GM13977 (cell line): ENCODE data around the gene RTKN.

ENCODE experiments used
- DNase-seq: peaks from one replicate; pipeline ENCODE4 v3.0.0; 2012; ENCODE audit warnings: low spot score
- CTCF ChIP-seq: IDR thresholded peaks from 2 replicates; pipeline ENCODE4 v1.5.1; 2012; ENCODE audit warnings: mild to moderate bottlenecking, control low read depth; ENCODE audit not compliant: insufficient read depth; ENCODE audit errors: extremely low read depth, missing control alignments
- in situ Hi-C: fragments of 300-500 bp; cut with MboI; formaldehyde crosslinking; loops from one replicate; pipeline ENCODE4 v1.12.0; 2022; ENCODE audit warnings: low sequenced_read_pairs, low pct_unique_long_range_greater_than_20kb, mixed read lengths, inconsistent platforms; ENCODE audit not compliant: unreplicated experiment

Gene RTKN

DNA sequence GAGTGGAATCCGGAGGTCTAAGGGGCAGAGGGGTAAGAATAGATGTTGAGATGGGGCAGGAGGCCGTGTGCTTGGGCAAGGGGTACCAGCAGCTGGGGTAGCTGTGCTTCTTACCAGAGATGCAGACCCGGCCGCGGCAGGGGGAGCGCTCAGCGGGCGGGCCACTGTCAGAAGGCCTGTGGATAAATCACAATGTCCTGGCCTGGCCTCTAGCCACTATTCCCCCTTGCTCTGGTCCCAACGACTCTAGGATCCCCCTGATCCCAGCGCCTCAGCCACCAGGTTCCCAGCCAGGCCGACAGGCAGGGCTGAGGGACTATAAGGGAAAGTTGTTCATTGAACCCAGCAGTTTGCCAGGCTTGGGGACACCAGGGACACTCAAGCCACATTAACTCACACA, 11.2 kb downstream of the RTKN start:
- no peak for TF ChIP-seq CTCF
- in situ Hi-C loops = no loop called here
- no peak for DNase-seq

- DNase-seq = no peak
- in situ Hi-C loops = no loop called here
- no peak for TF ChIP-seq CTCF
Observed at GRCh38 chr2:74429487-74430451, 12.0 kb downstream of the RTKN start.

DNA sequence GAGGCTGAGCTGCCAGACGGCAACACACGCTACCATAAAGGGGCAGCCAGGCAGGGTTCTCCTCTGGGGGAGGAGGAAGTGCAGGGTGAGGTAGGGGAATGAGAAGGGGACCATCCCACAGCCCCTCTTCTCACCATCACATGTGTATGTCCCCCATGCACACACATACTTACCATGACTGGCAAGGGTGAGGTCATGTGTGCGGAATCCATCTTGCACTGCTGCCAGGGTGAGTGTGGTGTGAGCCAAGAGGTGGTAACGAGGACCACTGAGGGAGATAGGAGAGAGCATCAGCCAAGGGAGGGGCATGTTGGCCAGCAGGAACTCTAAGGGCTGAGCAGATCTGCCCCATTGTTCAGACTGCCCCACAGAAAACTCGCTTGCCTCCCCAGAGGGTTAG, 13.1 kb downstream of the RTKN start:
- in situ Hi-C loops = no loop called here
- DNase-seq = no peak
- no peak for TF ChIP-seq CTCF

DNA sequence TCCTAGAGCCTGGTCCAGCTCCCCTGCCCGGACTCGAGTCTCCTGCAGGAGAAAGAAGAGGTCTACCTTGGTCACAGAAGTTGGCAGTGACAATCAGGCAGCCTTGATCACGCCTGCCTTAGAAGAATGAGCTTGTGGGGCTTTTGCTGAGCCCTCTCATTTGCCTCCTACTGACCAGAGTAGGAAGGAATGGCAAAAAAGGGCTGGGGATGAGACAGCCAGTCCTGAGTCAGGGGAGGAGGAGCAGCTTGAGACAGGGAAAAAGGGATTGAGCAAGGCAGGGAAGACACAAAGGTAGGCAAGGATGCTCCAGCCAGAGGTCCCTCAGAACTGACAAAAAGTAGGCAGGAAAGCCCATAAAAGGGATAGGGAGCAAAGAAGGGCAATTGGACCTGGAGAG, 14.2 kb downstream of the RTKN start:
- DNase-seq = no peak
- in situ Hi-C loops = no loop called here
- no peak for TF ChIP-seq CTCF

DNA sequence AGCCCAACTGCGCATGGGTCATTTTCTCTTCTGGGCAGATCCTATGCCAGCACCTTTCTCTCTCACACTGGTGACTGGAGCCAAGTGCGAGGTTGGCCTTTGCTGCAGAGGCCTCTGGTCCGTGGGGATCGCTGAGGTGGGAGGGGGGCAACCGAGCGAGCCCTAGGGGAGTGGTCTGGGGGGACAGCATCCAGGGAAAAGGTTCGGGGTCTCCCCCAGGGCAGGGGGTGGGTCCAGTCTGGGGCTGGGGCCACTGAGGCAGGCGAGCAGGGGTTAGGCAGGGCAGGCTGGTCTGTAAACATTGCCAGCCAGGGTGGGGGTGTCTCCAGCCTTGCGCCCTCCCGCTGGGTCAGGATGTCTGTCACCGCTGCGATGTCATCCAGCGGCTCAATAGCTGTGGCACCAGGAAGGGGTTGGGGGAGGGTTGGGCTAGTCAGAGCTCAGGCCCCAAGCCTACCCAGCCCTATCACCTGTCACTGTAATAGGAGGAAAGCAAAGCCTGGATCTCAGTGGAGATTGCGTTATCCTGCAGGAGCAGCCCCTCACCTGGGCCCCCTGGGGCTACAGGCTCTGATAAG, 15.5 kb downstream of the RTKN start:
- no peak for TF ChIP-seq CTCF
- in situ Hi-C loops = no loop called here
- no peak for DNase-seq

GRCh38 chr2:74425523-74425922, 16.2 kb downstream of the RTKN start:
- DNase-seq = no peak
- no peak for TF ChIP-seq CTCF
- in situ Hi-C loops = no loop called here
